GM10248 (cell line): ENCODE measurements around the gene RTL5.

Source experiments
- CTCF ChIA-PET: fragments of 300-600 bp; sonication (Branson Sonifier 250); formaldehyde crosslinking; extraction: SDS; loops from one replicate; lab custom pipeline; 2021; ENCODE audit warnings: antibody characterized with exemption; lab: Yijun Ruan, JAX
- POLR2A ChIA-PET: fragments of 350-650 bp; sonication (Branson Sonifier 250); formaldehyde crosslinking; extraction: SDS; loops from one replicate; lab custom pipeline; 2020; ENCODE audit warnings: antibody characterized with exemption; lab: Yijun Ruan, JAX
- DNase-seq: peaks from one replicate; pipeline ENCODE4 v3.0.0; 2012; ENCODE audit errors: extremely low spot score
- TF ChIP-seq, protein P1 (sequence below): IDR thresholded peaks from 2 replicates; pipeline ENCODE4 v1.5.1; 2012; ENCODE audit warnings: mild to moderate bottlenecking, low read depth; ENCODE audit errors: extremely low read depth, missing control alignments, control extremely low read depth

Gene RTL5

DNA sequence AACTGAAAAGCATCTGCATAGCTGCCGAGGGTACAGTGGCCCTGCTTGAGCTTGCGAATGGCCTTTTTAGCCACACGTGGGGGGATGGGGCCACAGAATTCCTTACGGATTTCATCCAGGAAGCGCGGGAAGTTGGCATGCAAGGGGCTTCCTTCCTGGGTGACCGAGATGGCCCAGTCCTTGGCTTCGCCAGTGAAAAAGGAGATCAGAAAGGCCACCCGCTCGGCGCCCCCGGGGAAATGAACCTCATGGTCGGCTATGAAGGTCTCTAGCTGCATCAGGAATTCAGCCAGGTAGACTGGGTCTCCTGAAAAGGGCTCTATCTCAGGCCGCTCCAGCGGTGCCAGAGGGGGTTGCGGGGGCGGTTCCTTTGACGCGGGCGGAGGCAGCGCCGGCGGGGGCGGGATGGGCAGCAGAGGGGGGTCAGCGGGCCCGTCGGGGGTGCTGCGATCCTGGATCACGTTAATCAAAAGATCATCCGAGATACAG lies 909 bp downstream of the RTL5 start:
- DNase-seq = no peak
- POLR2A ChIA-PET = no interaction called here
- CTCF ChIA-PET = interaction anchor here (1.0 kb wide), 1 partner anchor 23 kb away, joined by 4 read pairs; no protein-coding TSS in a partner anchor
- TF ChIP-seq, protein P1, sequence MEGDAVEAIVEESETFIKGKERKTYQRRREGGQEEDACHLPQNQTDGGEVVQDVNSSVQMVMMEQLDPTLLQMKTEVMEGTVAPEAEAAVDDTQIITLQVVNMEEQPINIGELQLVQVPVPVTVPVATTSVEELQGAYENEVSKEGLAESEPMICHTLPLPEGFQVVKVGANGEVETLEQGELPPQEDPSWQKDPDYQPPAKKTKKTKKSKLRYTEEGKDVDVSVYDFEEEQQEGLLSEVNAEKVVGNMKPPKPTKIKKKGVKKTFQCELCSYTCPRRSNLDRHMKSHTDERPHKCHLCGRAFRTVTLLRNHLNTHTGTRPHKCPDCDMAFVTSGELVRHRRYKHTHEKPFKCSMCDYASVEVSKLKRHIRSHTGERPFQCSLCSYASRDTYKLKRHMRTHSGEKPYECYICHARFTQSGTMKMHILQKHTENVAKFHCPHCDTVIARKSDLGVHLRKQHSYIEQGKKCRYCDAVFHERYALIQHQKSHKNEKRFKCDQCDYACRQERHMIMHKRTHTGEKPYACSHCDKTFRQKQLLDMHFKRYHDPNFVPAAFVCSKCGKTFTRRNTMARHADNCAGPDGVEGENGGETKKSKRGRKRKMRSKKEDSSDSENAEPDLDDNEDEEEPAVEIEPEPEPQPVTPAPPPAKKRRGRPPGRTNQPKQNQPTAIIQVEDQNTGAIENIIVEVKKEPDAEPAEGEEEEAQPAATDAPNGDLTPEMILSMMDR = no peak

DNA sequence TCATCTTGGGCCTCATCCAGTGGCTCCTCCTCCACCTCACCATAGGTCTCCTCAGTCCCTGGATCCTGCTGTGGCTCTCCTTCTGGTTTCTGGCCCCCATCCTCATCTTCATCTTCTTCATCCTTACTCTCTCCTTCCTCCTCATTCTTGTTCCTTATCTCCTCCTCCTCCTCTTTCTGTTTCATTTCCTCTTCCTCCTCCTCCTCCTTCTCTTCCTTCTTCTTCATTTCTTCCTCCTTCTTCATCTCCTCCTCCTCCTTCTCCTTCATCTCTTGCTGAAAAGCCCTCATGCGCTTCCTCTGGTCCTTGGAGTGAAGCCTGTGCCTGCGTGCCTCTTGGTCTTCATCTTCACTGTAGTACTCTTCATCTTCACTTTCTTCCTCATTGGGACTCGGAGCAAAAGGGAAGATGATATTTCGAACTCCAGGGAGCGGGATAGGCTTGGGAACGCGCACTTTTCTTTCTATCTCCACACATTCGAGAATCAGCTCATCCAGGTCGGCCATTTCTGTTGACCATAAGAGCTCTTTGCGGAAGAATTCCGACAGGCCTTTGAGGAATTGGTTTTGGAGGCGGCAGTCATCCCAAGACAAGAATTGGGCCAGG lies 1.5 kb downstream of the RTL5 start:
- POLR2A ChIA-PET = no interaction called here
- TF ChIP-seq, protein P1 = no peak
- DNase-seq = no peak
- CTCF ChIA-PET = interaction anchor here (1.0 to 6.8 kb wide), 2 partner anchors 112 to 132 kb away, joined by 4 to 45 read pairs; no protein-coding TSS in a partner anchor

DNA sequence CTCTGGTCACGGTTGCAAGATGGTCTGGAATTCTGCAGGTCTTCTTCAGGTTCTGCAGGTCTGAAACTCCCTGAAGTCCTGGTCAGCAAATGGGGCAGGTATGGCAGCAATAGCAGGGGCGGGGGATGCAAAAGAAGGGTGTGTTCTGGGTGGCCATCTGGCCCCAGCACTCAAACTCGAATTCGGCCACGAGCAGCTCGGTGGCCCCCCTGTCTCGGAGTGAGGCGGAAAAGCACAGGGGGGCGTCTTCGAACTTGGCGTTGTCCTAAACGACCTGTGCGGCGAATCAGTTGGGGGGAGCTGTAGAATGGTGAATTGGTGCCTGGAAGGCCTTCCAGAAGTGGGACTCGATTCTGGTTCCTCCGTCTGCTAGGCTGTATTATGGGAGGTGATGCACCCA lies 2.1 kb downstream of the RTL5 start:
- TF ChIP-seq, protein P1 = no peak
- ChIA-PET CTCF (interaction anchor here (1.0 to 6.8 kb wide), 2 partner anchors 111 to 131 kb away, joined by 4 to 45 read pairs; no protein-coding TSS in a partner anchor), POLR2A (no interaction called here)
- DNase-seq = no peak

DNA sequence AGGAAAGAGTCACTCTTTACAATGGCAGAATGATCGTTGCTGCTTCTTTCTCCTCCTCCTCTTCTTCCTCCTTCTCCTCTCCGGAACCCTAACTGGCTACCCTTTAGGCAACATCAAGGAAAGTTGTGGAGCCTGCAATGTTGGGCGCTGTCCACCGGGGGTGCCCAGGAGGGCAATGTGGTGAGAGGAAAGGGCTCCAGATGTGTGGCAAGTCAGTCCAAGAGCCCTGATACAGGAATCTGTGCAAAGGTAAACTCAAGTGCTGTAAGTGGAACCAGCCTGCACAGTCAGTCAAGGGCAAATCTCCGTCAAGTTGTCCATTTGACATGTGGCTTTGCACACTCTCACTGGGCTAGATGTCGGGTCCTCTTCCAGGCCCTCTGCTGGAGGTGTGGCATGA lies 2.8 kb downstream of the RTL5 start:
- ChIA-PET CTCF (interaction anchor here (6.8 kb wide), 1 partner anchor 130 kb away, joined by 45 read pairs; no protein-coding TSS in a partner anchor), POLR2A (no interaction called here)
- TF ChIP-seq, protein P1 = no peak
- no peak for DNase-seq

DNA sequence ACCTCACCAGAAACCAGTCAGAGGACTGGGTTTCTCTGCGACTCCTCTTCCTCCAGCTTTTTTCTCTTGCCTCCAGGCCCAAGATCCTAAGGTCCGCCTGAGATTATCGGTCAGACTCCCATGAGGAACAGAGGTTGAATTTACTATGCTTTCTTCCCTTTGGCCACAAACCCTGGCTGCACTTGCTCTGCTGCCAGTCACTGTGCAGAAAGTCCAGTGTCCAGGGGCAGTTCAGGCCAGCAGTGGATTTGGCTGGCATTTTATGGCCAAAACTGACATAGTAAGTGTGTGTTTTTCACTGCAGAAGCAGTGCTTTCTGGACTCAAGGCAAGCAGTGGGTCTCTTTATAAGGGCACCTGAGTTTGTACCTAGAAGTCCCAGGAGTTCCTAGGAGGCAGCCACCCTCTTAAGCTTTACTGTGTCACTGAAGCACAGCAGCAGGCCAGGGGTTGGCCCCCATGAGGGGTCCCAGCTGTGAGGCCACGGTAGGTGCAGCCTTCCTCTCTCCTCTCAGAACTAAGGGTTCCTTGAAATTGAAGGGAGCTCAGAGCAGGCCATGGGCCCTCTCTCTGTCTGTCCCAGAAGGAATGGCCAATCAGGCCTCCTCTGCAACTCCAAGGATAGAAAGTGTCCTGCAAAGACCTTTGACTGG lies 3.4 kb downstream of the RTL5 start:
- DNase-seq = no peak
- ChIA-PET CTCF (interaction anchor here (1.2 to 6.8 kb wide), 5 partner anchors 16 to 144 kb away, joined by 3 to 72 read pairs (median 14); no protein-coding TSS in a partner anchor), POLR2A (no interaction called here)
- TF ChIP-seq, protein P1 = no peak

DNA sequence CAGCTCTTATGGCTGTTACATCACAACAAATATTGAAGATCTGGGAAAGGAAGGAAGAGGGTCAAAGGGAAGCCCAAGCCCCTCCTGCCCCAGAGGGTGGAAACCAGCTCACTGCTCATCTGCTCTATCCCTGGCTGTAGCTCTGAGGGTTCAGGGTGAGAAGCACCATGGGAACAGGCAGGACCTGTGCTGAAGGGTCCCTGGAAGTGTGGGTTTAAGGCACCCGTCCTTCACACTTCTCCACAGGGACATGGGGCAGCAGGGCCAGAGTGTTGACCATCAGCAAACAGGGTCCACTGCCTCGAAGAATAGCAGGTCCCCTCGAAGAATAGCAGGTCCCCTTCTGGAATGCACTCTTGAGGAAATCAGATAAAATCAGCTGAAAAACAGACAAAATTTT lies 4.4 kb downstream of the RTL5 start:
- no peak for DNase-seq
- ChIA-PET CTCF (interaction anchor here (0.7 to 6.8 kb wide), 15 partner anchors 14 to 150 kb away, joined by 3 to 72 read pairs (median 5); partner anchors contain the start of genes PIN4 and RPS4X), POLR2A (no interaction called here)
- TF ChIP-seq, protein P1 = no peak
